ENCODE results near the gene PCCA.

PCCA gene

DNA sequence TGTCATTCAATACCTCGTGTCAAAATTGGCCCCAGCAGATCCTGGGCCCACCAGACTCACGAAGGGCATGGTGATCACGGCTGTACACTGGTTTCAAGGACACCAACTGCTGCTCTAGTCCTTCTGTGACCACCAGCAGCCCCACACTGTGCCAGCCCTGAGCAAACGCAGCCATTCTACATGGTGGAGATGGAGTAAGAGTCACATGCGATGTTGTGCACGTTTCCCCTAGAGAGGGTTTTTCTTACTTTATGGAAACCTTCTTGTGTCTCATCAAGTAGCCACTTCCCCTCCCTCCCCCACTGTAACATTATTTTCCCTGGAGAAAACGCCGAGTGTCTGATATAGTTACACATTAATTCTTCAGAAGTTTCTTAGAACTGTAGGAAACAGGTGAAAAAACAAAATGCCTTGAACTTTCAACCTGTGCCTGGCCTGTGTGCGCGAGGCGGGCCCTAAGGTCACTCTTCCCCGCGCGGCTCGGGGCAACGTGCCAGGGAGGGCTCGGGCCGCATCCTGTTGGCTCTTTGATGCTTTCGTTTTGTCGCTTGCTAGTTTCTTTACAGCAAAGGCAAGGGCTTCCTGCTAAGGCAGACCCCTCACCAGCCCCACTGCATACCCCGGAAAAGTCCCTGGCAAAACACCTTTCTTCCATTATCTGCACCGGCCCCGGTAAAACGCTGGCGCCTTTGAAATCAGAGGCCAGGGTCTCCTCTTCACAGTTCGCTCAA lies 455.1 kb downstream of the PCCA start:
- no peak overlapping the region for H3K4me3 ChIP-seq (ENCODE audit: low read length)
- no peaks in the 10 kb centered on the region for H3K79me2 ChIP-seq (ENCODE audit: control insufficient read depth, insufficient read depth, low read length)
- no peak overlapping the region for H3K9ac ChIP-seq (ENCODE audit: low read length)
- no peak overlapping the region for H3K18ac ChIP-seq (ENCODE audit: low read length)
- H2BK120ac ChIP-seq (ENCODE audit: low read depth, low read length): no peak overlapping the region
- H3K36me3 ChIP-seq (ENCODE audit: control insufficient read depth, insufficient read depth, low read length): no peaks in the 10 kb centered on the region
- H2BK15ac ChIP-seq (replicated peaks; ENCODE audit: low read depth): no peak overlapping the region
- H3K23ac ChIP-seq (ENCODE audit: low read length): no peak overlapping the region
- H3K27ac ChIP-seq (ENCODE audit: low read depth, low read length): no peak overlapping the region
- H3K4me1 ChIP-seq (ENCODE audit: control insufficient read depth, low read depth, low read length): no peaks in the 10 kb centered on the region
- no peak for DNase-seq
- H2AK5ac ChIP-seq (ENCODE audit: low read length): no peak overlapping the region
- H2BK5ac ChIP-seq (ENCODE audit: low read length): no peak overlapping the region
- H3K56ac ChIP-seq (ENCODE audit: low read length): no peak overlapping the region
- H4K8ac ChIP-seq (ENCODE audit: low read depth, low read length): no peak overlapping the region
- H4K5ac ChIP-seq (ENCODE audit: low read length): no peak overlapping the region
- no CpG with 5 or more reads among the region's 26 CpGs for WGBS (ENCODE audit: extremely low coverage, insufficient coverage, low lambda C conversion rate)
- no peak overlapping the region for H3K4ac ChIP-seq (ENCODE audit: low read depth, low read length)
- no peaks in the 10 kb centered on the region for H3K27me3 ChIP-seq (ENCODE audit: insufficient read depth, low read length, poor library complexity)
- no peak overlapping the region for H3K4me2 ChIP-seq (ENCODE audit: low read length)
- H3K79me1 ChIP-seq (ENCODE audit: low read length): no peaks in the 10 kb centered on the region

DNA sequence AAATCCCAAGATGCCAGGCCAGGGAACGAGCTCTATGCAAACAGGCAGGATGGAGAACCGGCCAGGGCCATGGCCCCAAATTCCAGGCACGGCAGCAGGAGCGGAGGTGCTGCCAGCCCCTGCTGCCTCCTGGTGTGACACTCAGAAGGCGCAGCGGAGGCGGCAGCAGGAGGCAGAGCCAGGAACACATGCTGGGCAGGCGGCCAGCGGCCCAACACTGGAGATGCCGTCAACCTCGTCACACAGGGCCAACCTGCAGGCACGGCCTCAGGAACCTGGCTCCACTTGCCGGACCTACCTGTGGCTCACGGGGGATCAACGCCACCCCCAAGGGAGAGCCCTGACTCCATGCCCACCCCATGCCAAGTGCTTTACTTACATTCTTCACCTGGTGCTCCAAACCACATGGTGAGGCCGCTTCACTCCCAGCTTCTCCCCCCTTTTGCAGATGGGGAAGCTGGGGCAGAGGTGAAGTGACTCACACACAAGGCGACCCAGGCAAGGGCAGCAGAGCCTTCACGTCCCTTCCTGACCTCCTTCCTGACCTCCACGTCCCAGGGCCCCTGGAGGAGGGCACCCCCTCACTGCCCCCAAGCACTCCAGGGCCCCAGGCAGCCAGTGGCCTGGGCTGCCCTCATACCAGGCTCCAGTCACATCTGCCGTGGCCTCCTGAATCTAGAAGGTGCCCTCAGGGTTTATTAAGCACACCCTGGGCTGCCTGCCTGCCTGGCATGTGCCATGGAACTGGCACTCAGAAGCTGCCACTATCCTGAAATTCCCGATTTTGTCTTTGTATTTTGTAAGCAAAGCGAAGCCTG lies 456.2 kb downstream of the PCCA start:
- WGBS (ENCODE audit: extremely low coverage, insufficient coverage, low lambda C conversion rate): no CpG with 5 or more reads among the region's 22 CpGs
- DNase-seq: no peak

DNA sequence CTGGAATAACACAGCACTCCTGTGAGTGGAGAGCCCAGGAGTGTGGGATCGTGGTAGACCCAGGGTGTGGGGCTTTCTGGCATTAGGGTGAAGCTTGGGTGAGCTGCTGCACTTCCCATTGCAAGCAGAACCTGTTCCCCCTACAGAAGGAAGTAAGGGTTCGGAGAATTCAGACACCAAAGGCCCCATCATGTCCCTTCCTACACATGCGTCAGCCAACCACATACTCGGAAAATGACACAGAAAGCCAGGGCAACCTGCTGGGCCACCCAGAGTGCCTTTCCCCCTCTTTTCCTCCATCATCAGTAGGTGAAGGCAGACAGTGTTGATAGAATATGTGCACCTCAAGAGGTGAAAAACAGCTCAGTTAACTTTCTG lies 456.8 kb downstream of the PCCA start:
- H2BK120ac ChIP-seq (ENCODE audit: low read depth, low read length): no peak overlapping the region
- H3K18ac ChIP-seq (ENCODE audit: low read length): no peak overlapping the region
- H3K4ac ChIP-seq (ENCODE audit: low read depth, low read length): no peak overlapping the region
- no peaks in the 10 kb centered on the region for H3K36me3 ChIP-seq (ENCODE audit: control insufficient read depth, insufficient read depth, low read length)
- no peak overlapping the region for H2AK5ac ChIP-seq (ENCODE audit: low read length)
- H3K56ac ChIP-seq (ENCODE audit: low read length): no peak overlapping the region
- no CpG with 5 or more reads among the region's 4 CpGs for WGBS (ENCODE audit: extremely low coverage, insufficient coverage, low lambda C conversion rate)
- H2BK15ac ChIP-seq (replicated peaks; ENCODE audit: low read depth): no peak overlapping the region
- no peaks in the 10 kb centered on the region for H3K79me1 ChIP-seq (ENCODE audit: low read length)
- H3K4me3 ChIP-seq (ENCODE audit: low read length): no peak overlapping the region
- H4K8ac ChIP-seq (ENCODE audit: low read depth, low read length): no peak overlapping the region
- H3K4me2 ChIP-seq (ENCODE audit: low read length): no peak overlapping the region
- H3K4me1 ChIP-seq (ENCODE audit: control insufficient read depth, low read depth, low read length): no peaks in the 10 kb centered on the region
- no peak overlapping the region for H4K5ac ChIP-seq (ENCODE audit: low read length)
- no peak overlapping the region for H3K27ac ChIP-seq (ENCODE audit: low read depth, low read length)
- no peaks in the 10 kb centered on the region for H3K79me2 ChIP-seq (ENCODE audit: control insufficient read depth, insufficient read depth, low read length)
- no peak for DNase-seq
- no peak overlapping the region for H3K23ac ChIP-seq (ENCODE audit: low read length)
- no peaks in the 10 kb centered on the region for H3K27me3 ChIP-seq (ENCODE audit: insufficient read depth, low read length, poor library complexity)
- no peak overlapping the region for H3K9ac ChIP-seq (ENCODE audit: low read length)
- no peak overlapping the region for H2BK5ac ChIP-seq (ENCODE audit: low read length)

More for the DNA sequence above, 456.2 kb downstream of the PCCA start:
- no peaks in the 10 kb centered on the region for H3K4me1 ChIP-seq (ENCODE audit: control insufficient read depth, low read depth, low read length)
- no peaks in the 10 kb centered on the region for H3K27me3 ChIP-seq (ENCODE audit: insufficient read depth, low read length, poor library complexity)
- no peak overlapping the region for H3K4me2 ChIP-seq (ENCODE audit: low read length)
- H3K18ac ChIP-seq (ENCODE audit: low read length): no peak overlapping the region
- H3K79me1 ChIP-seq (ENCODE audit: low read length): no peaks in the 10 kb centered on the region
- H2BK5ac ChIP-seq (ENCODE audit: low read length): no peak overlapping the region
- no peak overlapping the region for H2AK5ac ChIP-seq (ENCODE audit: low read length)
- no peaks in the 10 kb centered on the region for H3K36me3 ChIP-seq (ENCODE audit: control insufficient read depth, insufficient read depth, low read length)
- H4K5ac ChIP-seq (ENCODE audit: low read length): no peak overlapping the region
- no peak overlapping the region for H3K23ac ChIP-seq (ENCODE audit: low read length)
- H3K79me2 ChIP-seq (ENCODE audit: control insufficient read depth, insufficient read depth, low read length): no peaks in the 10 kb centered on the region
- H4K8ac ChIP-seq (ENCODE audit: low read depth, low read length): no peak overlapping the region
- H3K4me3 ChIP-seq (ENCODE audit: low read length): no peak overlapping the region
- H3K9ac ChIP-seq (ENCODE audit: low read length): no peak overlapping the region
- H3K4ac ChIP-seq (ENCODE audit: low read depth, low read length): no peak overlapping the region
- H3K27ac ChIP-seq (ENCODE audit: low read depth, low read length): no peak overlapping the region
- no peak overlapping the region for H3K56ac ChIP-seq (ENCODE audit: low read length)
- H2BK15ac ChIP-seq (replicated peaks; ENCODE audit: low read depth): no peak overlapping the region
- no peak overlapping the region for H2BK120ac ChIP-seq (ENCODE audit: low read depth, low read length)

DNA sequence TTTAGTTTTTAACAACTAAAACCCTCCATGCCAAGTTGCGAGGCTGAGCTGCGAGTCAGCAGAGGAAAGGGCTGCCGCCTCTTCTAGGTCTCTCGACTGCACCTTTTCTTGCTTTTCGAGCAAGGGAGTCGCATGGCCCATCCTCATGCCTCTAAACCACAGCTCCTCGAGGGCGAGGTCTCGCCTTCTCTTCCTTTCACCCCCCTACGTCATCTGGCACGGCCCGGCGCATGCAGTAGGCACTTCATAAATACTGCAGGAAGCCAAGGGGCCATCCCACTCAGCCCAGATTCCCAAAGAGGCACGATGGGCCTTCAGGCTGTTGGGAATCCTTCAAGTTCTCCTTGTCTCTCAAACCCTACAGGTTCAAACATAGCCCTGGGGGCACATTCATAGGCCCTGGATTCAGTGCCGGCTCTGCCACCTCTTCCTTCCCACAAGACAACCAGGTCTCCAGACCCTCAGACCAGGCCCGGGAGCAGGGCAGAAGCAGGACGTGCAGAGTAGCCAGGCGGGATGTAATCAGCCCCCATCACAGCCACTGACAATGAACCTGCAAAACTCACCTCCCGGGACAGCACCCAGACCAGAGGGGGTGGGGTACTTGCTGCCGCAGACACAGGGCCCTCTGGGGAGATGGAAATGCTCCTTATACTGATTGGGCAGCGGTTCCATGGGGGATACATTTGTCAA lies 458.0 kb downstream of the PCCA start:
- H3K56ac ChIP-seq (ENCODE audit: low read length): no peak overlapping the region
- no CpG with 5 or more reads among the region's 21 CpGs for WGBS (ENCODE audit: extremely low coverage, insufficient coverage, low lambda C conversion rate)
- no peak overlapping the region for H3K4ac ChIP-seq (ENCODE audit: low read depth, low read length)
- no peak overlapping the region for H3K27ac ChIP-seq (ENCODE audit: low read depth, low read length)
- no peaks in the 10 kb centered on the region for H3K4me1 ChIP-seq (ENCODE audit: control insufficient read depth, low read depth, low read length)
- DNase-seq: no peak
- no peak overlapping the region for H4K5ac ChIP-seq (ENCODE audit: low read length)
- H3K36me3 ChIP-seq (ENCODE audit: control insufficient read depth, insufficient read depth, low read length): no peaks in the 10 kb centered on the region
- no peak overlapping the region for H2BK15ac ChIP-seq (replicated peaks; ENCODE audit: low read depth)
- H2BK5ac ChIP-seq (ENCODE audit: low read length): no peak overlapping the region
- H3K4me3 ChIP-seq (ENCODE audit: low read length): no peak overlapping the region
- H2BK120ac ChIP-seq (ENCODE audit: low read depth, low read length): no peak overlapping the region
- no peak overlapping the region for H3K9ac ChIP-seq (ENCODE audit: low read length)
- no peaks in the 10 kb centered on the region for H3K79me2 ChIP-seq (ENCODE audit: control insufficient read depth, insufficient read depth, low read length)
- no peak overlapping the region for H3K4me2 ChIP-seq (ENCODE audit: low read length)
- H2AK5ac ChIP-seq (ENCODE audit: low read length): no peak overlapping the region
- no peak overlapping the region for H3K23ac ChIP-seq (ENCODE audit: low read length)
- H3K18ac ChIP-seq (ENCODE audit: low read length): no peak overlapping the region
- no peak overlapping the region for H4K8ac ChIP-seq (ENCODE audit: low read depth, low read length)
- no peaks in the 10 kb centered on the region for H3K79me1 ChIP-seq (ENCODE audit: low read length)
- no peaks in the 10 kb centered on the region for H3K27me3 ChIP-seq (ENCODE audit: insufficient read depth, low read length, poor library complexity)

DNA sequence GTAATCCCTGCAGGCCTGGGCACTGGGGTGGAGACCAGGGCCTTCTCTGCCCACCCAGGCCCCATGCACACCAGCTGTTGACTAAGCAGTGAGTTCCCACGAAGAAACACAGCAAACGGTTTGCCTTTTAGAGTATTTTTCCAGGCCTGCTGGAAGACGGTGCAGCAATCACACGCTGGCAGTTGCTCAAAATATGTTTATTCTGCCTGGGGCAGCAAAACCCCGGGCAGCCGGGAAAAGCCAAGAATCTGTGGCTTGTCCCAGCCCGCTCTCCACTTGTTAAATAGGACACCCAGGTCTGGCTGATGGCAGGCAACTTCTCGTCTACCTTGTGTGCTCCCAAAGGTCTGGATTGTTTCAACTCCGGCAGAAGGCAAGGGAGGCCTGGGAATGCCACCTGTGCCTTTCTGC lies 458.9 kb downstream of the PCCA start:
- H3K36me3 ChIP-seq (ENCODE audit: control insufficient read depth, insufficient read depth, low read length): no peaks in the 10 kb centered on the region
- no peak overlapping the region for H2BK15ac ChIP-seq (replicated peaks; ENCODE audit: low read depth)
- no peaks in the 10 kb centered on the region for H3K27me3 ChIP-seq (ENCODE audit: insufficient read depth, low read length, poor library complexity)
- no peak overlapping the region for H2BK5ac ChIP-seq (ENCODE audit: low read length)
- H4K5ac ChIP-seq (ENCODE audit: low read length): no peak overlapping the region
- no peak overlapping the region for H3K4me2 ChIP-seq (ENCODE audit: low read length)
- no CpG with 5 or more reads among the region's 9 CpGs for WGBS (ENCODE audit: extremely low coverage, insufficient coverage, low lambda C conversion rate)
- H2BK120ac ChIP-seq (ENCODE audit: low read depth, low read length): no peak overlapping the region
- DNase-seq: no peak
- no peak overlapping the region for H3K23ac ChIP-seq (ENCODE audit: low read length)
- no peak overlapping the region for H2AK5ac ChIP-seq (ENCODE audit: low read length)
- H3K79me1 ChIP-seq (ENCODE audit: low read length): no peaks in the 10 kb centered on the region
- H3K9ac ChIP-seq (ENCODE audit: low read length): no peak overlapping the region
- H3K79me2 ChIP-seq (ENCODE audit: control insufficient read depth, insufficient read depth, low read length): no peaks in the 10 kb centered on the region
- no peak overlapping the region for H3K18ac ChIP-seq (ENCODE audit: low read length)
- H4K8ac ChIP-seq (ENCODE audit: low read depth, low read length): no peak overlapping the region
- no peak overlapping the region for H3K27ac ChIP-seq (ENCODE audit: low read depth, low read length)
- H3K56ac ChIP-seq (ENCODE audit: low read length): no peak overlapping the region
- no peaks in the 10 kb centered on the region for H3K4me1 ChIP-seq (ENCODE audit: control insufficient read depth, low read depth, low read length)
- no peak overlapping the region for H3K4me3 ChIP-seq (ENCODE audit: low read length)
- no peak overlapping the region for H3K4ac ChIP-seq (ENCODE audit: low read depth, low read length)

Measured in mesendoderm (in vitro differentiated cells).